PC-3 (cell line): ENCODE measurements around the gene STING1. TPM values are rescaled to one million over a fixed set of nuclear protein-coding genes. Genes with fewer than 3 reads are reported as not detected.

Source experiments
- ATAC-seq: fragments of 200-7000 bp; cut with Tn5 transposase; 2 replicates; pipeline ENCODE4 v1.9.1; 2020; ENCODE audit warnings: mild to moderate bottlenecking, moderate library complexity
- BruUV-seq: library from RNA; stranded (reverse); fragments of 400-500 nt; replicated peaks from 2 replicates; lab custom pipeline; 2021; lab: Mats Ljungman, UMichigan
- CTCF ChIA-PET: fragments of 300-600 bp; sonication (Branson Sonifier 250); formaldehyde crosslinking; loops from one replicate; lab custom pipeline; 2022; ENCODE audit warnings: antibody characterized with exemption; lab: Charles Lee
- POLR2A ChIA-PET: fragments of 300-600 bp; sonication (Branson Sonifier 250); formaldehyde crosslinking; loops from one replicate; lab custom pipeline; 2022; ENCODE audit warnings: antibody characterized with exemption; ENCODE audit not compliant: unreplicated experiment; lab: Charles Lee
- DNase-seq: peaks from one replicate; pipeline ENCODE4 v3.0.0-alpha.2; 2015
- H2AFZ ChIP-seq: fragments of 300-600 bp; sonication (generic); 2 replicates; pipeline ENCODE4 v1.6.0; 2016; ENCODE audit warnings: antibody characterized with exemption, low read length
- H3F3A ChIP-seq: fragments of 300-600 bp; sonication (generic); one replicate; pipeline ENCODE4 v1.6.0; 2017; ENCODE audit warnings: antibody characterized with exemption, low read length, control low read depth, mild to moderate bottlenecking; ENCODE audit not compliant: unreplicated experiment
- H3K27ac ChIP-seq: fragments of 300-600 bp; sonication (generic); 2 replicates; pipeline ENCODE4 v1.5.1; 2016; ENCODE audit warnings: mild to moderate bottlenecking, low read length
- H3K27me3 ChIP-seq: fragments of 300-600 bp; sonication (generic); 2 replicates; pipeline ENCODE4 v1.6.1; 2016; ENCODE audit warnings: low read length, mixed read lengths
- H3K36me3 ChIP-seq: fragments of 300-600 bp; sonication (generic); 2 replicates; pipeline ENCODE4 v1.6.1; 2016; ENCODE audit warnings: low read depth, mixed run types, low read length, mixed read lengths
- H3K4me1 ChIP-seq: fragments of 300-600 bp; sonication (generic); 2 replicates; pipeline ENCODE4 v1.5.1; 2016; ENCODE audit warnings: low read length; ENCODE audit not compliant: insufficient read depth
- H3K4me2 ChIP-seq: fragments of 300-600 bp; sonication (generic); 2 replicates; pipeline ENCODE4 v1.6.0; 2016; ENCODE audit warnings: low read length
- H3K4me3 ChIP-seq: fragments of 300-600 bp; sonication (generic); 2 replicates; pipeline ENCODE4 v1.5.1; 2016; ENCODE audit warnings: mild to moderate bottlenecking, low read length, mixed read lengths
- H3K79me2 ChIP-seq: fragments of 300-600 bp; sonication (generic); 2 replicates; pipeline ENCODE4 v1.6.1; 2017; ENCODE audit warnings: low read length, mixed read lengths
- H3K9ac ChIP-seq: fragments of 300-600 bp; sonication (generic); 2 replicates; pipeline ENCODE4 v1.6.0; 2016; ENCODE audit warnings: mild to moderate bottlenecking, low read length
- H3K9me2 ChIP-seq: fragments of 300-600 bp; sonication (generic); replicated peaks from 2 replicates; pipeline ENCODE4 v1.6.1; 2016; ENCODE audit warnings: mixed run types, low read length, mixed read lengths
- H3K9me3 ChIP-seq: fragments of 300-600 bp; sonication (generic); 2 replicates; pipeline ENCODE4 v1.6.1; 2016; ENCODE audit warnings: low read length, mixed read lengths
- H4K20me1 ChIP-seq: fragments of 300-600 bp; sonication (generic); 2 replicates; pipeline ENCODE4 v1.6.1; 2016; ENCODE audit warnings: low read length, mixed read lengths
- EZH2 ChIP-seq: fragments of 300-600 bp; sonication (generic); IDR thresholded peaks from one replicate; pipeline ENCODE4 v1.6.1; 2017; ENCODE audit warnings: antibody characterized with exemption, mild to moderate bottlenecking, low read length; ENCODE audit not compliant: unreplicated experiment
- EZH2phosphoT487 ChIP-seq: fragments of 300-600 bp; sonication (generic); IDR thresholded peaks from 2 replicates; pipeline ENCODE4 v1.6.1; 2018; ENCODE audit warnings: mild to moderate bottlenecking, antibody characterized with exemption, low read length, borderline replicate concordance
- intact Hi-C: fragments of 100-400 bp; cut with micrococcal nuclease; formaldehyde crosslinking; loops from 2 replicates; pipeline ENCODE4 v1.9.0; 2023
- total RNA-seq: library from RNA; depleted of rRNA; stranded (reverse); fragments of >200 nt; gene quantifications from 2 replicates; pipeline ENCODE4 v1.2.3, GENCODE V29; 2014
- TF ChIP-seq, protein P1 (sequence below): fragments of 300-600 bp; sonication (generic); conservative IDR thresholded peaks from 2 replicates; pipeline ENCODE4 v1.5.1; 2017; ENCODE audit warnings: antibody characterized with exemption, low read depth, mild to moderate bottlenecking, low read length

Gene STING1
- total RNA-seq, 1 experiment from 2014 or later = 12.6 TPM

DNA sequence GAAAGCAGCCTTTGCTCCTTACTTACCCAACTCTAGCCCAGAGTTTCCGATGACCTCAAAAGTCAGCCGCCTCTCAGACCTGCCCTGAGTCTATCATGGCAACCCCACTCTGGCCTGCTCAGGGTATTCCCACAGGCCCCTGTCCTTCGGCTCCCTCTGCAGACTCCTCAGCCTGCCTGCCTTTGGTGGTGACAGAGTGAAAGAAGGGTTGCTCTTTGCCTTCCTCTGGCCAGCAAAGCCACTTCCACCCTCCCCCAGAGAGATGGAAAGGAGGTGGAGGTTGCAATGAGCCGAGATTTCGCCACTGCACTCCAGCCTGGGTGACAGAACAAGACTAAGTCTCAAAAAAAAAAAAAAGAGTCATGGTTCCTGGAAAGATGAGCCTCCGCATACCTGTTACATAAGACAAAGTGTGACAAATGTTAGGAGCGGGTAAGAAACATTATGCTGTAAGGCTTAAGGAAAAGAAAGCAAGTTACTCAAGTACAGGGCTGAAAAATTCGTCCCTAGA lies 14.1 kb downstream of the STING1 start:
- Histone ChIP-seq H3F3A (no peaks in the 10 kb centered on the region), H3K4me3 (no peak overlapping the region), H3K27me3 (no peaks in the 10 kb centered on the region), H3K27ac (no peak overlapping the region), H3K79me2 (no peaks in the 10 kb centered on the region), H3K9ac (no peak overlapping the region), H3K4me1 (no peaks in the 10 kb centered on the region), H3K36me3 (no peaks in the 10 kb centered on the region), H4K20me1 (no peaks in the 10 kb centered on the region), H3K4me2 (no peak overlapping the region), H2AFZ (no peak overlapping the region), H3K9me3 (no peaks in the 10 kb centered on the region), H3K9me2 (no peaks in the 10 kb centered on the region)
- POLR2A ChIA-PET = no interaction called here
- TF ChIP-seq EZH2phosphoT487 = no peak
- TF ChIP-seq, protein P1, sequence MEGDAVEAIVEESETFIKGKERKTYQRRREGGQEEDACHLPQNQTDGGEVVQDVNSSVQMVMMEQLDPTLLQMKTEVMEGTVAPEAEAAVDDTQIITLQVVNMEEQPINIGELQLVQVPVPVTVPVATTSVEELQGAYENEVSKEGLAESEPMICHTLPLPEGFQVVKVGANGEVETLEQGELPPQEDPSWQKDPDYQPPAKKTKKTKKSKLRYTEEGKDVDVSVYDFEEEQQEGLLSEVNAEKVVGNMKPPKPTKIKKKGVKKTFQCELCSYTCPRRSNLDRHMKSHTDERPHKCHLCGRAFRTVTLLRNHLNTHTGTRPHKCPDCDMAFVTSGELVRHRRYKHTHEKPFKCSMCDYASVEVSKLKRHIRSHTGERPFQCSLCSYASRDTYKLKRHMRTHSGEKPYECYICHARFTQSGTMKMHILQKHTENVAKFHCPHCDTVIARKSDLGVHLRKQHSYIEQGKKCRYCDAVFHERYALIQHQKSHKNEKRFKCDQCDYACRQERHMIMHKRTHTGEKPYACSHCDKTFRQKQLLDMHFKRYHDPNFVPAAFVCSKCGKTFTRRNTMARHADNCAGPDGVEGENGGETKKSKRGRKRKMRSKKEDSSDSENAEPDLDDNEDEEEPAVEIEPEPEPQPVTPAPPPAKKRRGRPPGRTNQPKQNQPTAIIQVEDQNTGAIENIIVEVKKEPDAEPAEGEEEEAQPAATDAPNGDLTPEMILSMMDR = no peak
- no peak for TF ChIP-seq EZH2
- ATAC-seq (peak; percentile 24; the same call in 1 of the 2 replicates), DNase-seq (no peak)
- BruUV-seq = no TSS peak
- CTCF ChIA-PET = no interaction called here
- intact Hi-C loops = no loop called here

DNA sequence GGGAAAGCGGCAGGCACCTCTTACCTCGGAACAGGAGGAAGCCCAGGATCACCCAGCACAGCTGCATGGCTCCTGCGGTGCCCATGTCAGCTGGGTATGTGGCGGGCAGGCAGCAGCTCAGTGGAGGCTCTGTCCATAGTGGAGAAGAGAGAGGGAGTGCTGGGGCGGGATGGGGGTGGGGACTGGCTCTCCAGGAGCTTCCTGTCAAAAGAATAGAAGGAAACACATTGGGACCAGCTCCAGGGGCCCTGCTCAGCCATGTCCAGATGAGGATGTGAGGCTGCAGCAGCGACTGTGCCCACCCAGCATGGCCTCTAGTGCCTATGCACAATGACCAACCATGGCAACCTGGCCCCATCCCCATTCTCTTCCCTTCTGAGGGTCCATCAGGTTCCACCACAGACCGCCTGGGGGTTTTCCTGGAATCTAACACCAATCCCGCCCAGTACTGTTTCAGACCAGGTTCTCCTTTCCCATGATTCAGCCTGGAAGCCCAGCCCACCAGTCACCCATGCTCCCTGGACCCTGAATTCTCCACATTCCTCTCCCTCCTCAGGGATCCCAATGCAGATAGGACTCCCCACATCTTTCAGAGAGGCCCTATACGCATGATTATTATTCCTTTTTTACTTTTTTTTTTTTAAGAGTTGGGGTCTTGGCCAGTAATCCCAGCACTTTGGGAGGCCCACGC lies 19.8 kb downstream of the STING1 start, which contains the start of gene ECSCR:
Gene ECSCR, minus strand, starts transcription at position 158 of the 691 bp plus-strand sequence. Its CDS starts 73 bp downstream, at position 85.
- BruUV-seq = no TSS peak
- Histone ChIP-seq H3K9ac (no peak within 1 kb of the TSS), H3K4me3 (no peak within 1 kb of the TSS), H3K36me3 (no peaks in the 10 kb centered on the region), H3K4me1 (peaks cover 6% of the 10 kb centered on the region; the same call in 1 of the 2 replicates), H3K9me2 (no peaks in the 10 kb centered on the region), H4K20me1 (no peaks in the 10 kb centered on the region), H3K9me3 (no peaks in the 10 kb centered on the region), H3K79me2 (no peaks in the 10 kb centered on the region), H3K4me2 (no peak within 1 kb of the TSS), H2AFZ (no peak within 1 kb of the TSS), H3K27ac (no peak within 1 kb of the TSS), H3F3A (no peaks in the 10 kb centered on the region), H3K27me3 (no peaks in the 10 kb centered on the region)
- POLR2A ChIA-PET = no interaction called here
- CTCF ChIA-PET = no interaction called here
- TF ChIP-seq, protein P1 = no peak
- TF ChIP-seq EZH2 (no peak), EZH2phosphoT487 (no peak)
- no peak for DNase-seq
- no peak for ATAC-seq
- intact Hi-C loops = no loop called here

DNA sequence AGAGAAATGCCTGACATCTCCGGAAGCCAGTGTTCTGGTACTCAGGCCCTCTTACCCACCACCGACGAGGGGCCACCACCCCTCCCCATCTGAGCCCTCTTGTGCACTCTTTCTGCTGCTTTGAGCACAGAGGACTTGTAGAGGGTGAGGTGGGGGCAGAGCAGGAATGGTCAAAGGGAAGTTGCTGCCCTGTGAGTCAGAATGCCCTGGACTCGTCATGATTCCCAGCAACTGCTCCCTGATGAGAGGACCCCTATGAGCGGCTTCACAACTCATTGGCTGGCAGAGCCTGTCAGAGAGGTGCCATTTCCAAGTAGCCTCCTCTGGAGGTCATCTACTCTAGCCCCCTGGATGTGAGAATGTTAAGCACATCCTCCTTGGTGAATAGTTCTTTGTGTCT lies 20.9 kb downstream of the STING1 start:
- peaks cover 6% of the 10 kb centered on the region; the same call in 1 of the 2 replicates for H3K4me1 ChIP-seq
- H3K4me3 ChIP-seq = no peak overlapping the region
- H3K27ac ChIP-seq = no peak overlapping the region
- H3K79me2 ChIP-seq = no peaks in the 10 kb centered on the region
- no peaks in the 10 kb centered on the region for H3F3A ChIP-seq
- no peak; the same call in 1 of the 2 replicates for ATAC-seq
- intact Hi-C loops = no loop called here
- peak; percentile 12 for DNase-seq
- no TSS peak for BruUV-seq
- no peaks in the 10 kb centered on the region for H3K27me3 ChIP-seq
- H3K36me3 ChIP-seq = no peaks in the 10 kb centered on the region
- TF ChIP-seq, protein P1 = no peak
- TF ChIP-seq EZH2 (no peak), EZH2phosphoT487 (no peak)
- H3K4me2 ChIP-seq = no peak overlapping the region
- no peak overlapping the region for H3K9ac ChIP-seq
- no peaks in the 10 kb centered on the region for H3K9me2 ChIP-seq
- no peak overlapping the region for H2AFZ ChIP-seq
- ChIA-PET POLR2A (interaction anchor here (0.6 kb wide), 1 partner anchor 19 kb away, joined by 3 read pairs; no protein-coding TSS in a partner anchor), CTCF (no interaction called here)
- no peaks in the 10 kb centered on the region for H4K20me1 ChIP-seq
- no peaks in the 10 kb centered on the region for H3K9me3 ChIP-seq
